Amygdala (tissue), 56 donors: ENCODE data around the gene LYRM4.
A peak's percentile ranks its signal among the peaks of the same experiment; 100 is the strongest.

Experiments
- DNase-seq, 56 donors: peaks; one replicate each; lab custom pipeline; 2025; lab: John Stamatoyannopoulos, UW

LYRM4 gene

DNA sequence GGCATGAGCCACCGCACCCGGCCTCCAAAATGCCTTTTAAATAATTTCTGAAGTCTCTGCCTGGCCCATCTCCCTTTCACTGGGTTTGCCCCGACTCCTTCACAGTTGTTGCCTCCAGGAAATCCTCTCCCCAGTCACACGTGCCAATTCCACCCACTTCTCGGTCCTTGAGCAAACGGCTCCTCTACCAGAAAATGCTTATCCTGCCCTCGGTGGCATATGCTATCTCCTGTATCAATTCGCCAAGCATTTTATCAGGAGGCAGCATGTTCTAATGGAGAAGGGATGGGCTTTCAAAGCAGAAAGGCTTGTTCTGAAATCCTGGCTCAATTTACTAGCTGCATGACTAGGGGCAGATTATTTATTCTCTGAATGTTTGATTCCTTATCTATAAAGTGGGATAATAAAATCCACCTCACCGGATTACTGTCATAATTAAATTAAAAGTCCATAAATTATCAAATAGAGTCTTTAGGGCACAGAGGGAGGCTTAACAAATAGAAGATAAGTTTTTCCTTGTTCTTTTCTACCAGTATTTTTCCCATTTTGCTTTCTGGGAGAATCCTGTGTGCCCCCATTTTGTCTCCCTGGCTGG lies 109.3 kb downstream of the LYRM4 start:
- no peak for DNase-seq

- DNase-seq: no peak
These were observed 110.1 kb downstream of the LYRM4 start for GRCh38 chr6:5150551-5151075.

GRCh38 chr6:5149891-5150290 lies 110.9 kb downstream of the LYRM4 start:
- no peak for DNase-seq

DNA sequence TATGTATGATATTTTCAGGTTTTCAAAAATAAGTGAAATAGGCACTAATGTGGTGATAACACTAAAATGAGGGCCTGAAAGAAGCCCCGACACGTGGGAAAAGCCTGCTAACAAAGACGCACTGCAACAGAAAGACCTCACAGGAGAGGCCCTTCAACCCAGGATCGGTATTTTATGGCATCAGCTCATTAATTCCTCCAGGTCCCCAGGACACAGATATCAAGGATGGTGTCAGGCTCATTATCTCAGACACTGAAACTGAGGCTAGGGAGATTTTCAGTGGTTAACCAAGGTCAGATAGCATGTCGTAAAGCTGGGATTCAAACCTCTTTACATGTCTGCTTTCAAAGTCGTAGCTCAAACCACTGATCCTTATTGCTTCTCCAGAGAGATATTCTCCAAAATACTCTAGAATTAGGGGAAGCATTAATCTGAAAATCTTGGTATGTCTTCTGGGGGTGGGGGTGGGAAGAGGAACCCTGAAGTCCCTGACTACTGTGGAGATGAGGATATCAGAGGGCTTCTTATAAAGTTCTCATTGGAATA lies 111.5 kb downstream of the LYRM4 start:
- DNase-seq: no peak

DNA sequence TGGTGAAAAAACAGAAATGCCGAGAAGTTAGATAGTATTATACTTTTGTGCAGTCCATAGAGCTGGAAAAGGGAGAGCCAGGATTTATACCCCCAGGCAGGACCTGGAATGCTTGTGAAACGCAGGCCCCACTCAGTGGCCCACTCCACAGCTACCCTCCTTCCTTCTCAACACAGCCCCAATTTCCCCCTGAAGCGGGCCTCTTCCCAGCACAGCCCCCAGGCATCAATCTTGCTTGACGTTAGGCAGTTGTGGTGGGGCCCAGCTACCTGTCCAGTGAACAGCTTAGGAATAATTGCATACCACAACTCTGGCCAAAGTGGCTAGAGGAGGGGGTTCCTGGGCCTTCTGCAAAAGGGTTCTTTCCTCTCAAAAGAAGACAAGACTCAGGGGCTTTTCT lies 114.4 kb downstream of the LYRM4 start:
- DNase-seq: no peak

- peak in 55 of 56 donors; percentile 17 to 96 (median 69) for DNase-seq
These were observed 117.0 kb downstream of the LYRM4 start for GRCh38 chr6:5143634-5144311.

- no peak for DNase-seq
These were observed 117.8 kb downstream of the LYRM4 start for GRCh38 chr6:5142915-5143314.

DNA sequence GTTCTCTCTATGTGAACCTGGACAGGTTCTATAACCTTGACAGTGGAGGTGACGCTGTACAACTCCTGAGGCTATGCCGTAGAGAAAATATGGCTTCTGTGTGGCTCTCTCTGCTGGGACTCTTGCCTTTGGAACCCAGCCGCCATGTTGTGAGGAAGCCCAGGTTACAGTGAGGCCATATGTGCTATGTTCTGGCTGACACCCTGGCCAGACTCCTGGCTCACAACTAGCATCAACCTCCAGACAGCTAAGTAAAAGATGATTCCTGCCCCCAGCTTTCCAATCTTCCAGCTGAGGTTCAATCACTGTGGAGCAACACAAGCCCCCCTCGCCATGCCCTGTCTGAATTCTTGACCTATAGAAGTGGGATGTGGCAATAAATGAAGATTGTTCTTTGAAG lies 118.6 kb downstream of the LYRM4 start:
- DNase-seq: no peak

- DNase-seq: no peak
These were observed 119.7 kb downstream of the LYRM4 start for GRCh38 chr6:5141046-5141445.

DNA sequence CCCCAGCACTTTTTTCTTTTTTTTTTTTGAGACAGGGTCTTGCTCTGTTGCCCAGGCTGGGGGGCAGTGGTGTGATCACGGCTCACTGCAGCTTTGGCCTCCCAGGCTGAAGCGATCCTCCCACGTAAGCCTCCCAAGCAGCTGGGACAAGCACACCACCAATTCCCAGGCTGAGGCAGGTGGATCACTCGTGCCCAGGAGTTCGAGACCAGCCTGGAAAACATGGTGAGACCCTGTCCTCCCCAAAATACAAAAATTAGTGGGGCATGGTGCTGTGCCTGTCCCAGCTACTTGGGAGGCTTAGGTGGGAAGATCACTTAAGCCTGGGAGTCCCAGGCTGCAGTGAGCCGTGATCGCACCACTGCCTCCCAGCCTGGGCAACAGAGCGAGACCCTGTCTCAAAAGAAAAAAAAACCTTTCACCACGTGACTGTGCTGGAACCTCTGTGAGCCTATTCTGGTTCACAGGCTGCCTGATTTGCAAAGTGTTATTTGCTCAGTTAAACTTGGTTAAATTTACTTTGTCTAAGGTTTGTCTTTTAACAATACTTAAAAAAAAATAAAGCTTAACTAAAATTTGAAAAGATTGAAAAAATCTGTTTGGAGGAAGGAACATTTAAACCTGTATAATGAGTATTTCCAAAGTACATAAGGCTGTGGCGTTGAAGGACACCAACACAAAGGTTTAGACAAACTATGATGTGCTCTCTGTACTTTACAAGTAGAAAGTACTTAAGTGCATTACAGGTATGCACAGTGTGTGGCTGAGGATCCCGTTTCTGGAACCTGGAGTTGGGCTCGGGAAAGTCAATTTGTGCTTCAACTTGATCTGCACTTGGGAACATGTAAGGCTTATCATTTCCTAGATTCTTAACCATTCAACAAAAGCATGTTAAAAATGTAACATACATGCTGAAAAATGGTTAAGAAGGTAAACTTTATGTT lies 120.7 kb downstream of the LYRM4 start:
- no peak for DNase-seq

GRCh38 chr6:5138995-5139827 lies 121.5 kb downstream of the LYRM4 start:
- DNase-seq: no peak

DNA sequence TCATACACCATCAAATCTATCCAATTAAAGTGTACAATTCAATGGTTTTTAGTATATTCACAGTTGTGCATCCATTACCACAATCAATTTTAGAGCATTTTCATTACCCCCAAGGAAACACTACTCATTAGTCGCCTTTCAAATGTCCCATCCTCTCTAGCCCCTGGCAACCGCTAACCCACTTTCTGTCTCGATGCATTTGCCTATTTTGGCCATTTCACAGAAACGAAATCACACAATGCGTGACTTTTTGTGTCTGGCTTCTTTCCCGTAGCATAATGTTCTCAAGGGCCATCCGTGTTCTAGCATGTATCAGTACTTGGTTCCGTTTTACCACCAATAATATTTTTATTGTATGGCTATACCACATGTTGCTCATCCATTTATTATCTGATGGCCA lies 123.9 kb downstream of the LYRM4 start:
- DNase-seq: no peak

GRCh38 chr6:5135788-5136376 lies 124.9 kb downstream of the LYRM4 start:
- no peak for DNase-seq

GRCh38 chr6:5133943-5134342 lies 126.8 kb downstream of the LYRM4 start:
- DNase-seq: no peak

GRCh38 chr6:5132731-5133130 lies 128.0 kb downstream of the LYRM4 start:
- peak in 46 of 56 donors; percentile 9 to 73 (median 36) for DNase-seq

GRCh38 chr6:5130135-5130866 lies 130.4 kb downstream of the LYRM4 start:
- DNase-seq: no peak

DNA sequence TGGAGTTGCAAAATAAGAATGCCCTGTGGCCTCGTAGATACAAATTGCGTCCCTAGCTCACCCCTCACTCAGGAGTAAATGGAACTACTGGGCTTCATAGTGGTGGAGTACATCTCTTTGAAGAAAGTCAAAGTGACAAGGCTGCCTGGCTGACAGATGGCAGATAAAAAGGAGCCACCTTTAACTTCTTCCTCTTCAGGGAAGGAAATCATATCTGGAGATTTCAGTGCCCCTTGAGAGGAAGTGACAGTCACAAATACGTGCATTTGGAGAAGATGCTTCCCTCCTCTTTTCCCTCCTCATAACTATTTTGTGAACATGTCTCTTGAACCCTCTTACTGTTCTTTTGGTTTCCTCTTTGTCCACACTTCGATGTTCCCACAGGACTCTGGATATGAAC lies 132.4 kb downstream of the LYRM4 start:
- DNase-seq: no peak

- DNase-seq: no peak
These were observed 133.6 kb downstream of the LYRM4 start for GRCh38 chr6:5127106-5127687.
